GM23248 (cell line): ENCODE data around the gene OSBP2.

Source experiments
- EZH2 ChIP-seq: fragments of 200-600 bp; sonication (generic); IDR thresholded peaks from 2 replicates; pipeline ENCODE4 v1.6.1; 2018; ENCODE audit warnings: antibody characterized with exemption, mild to moderate bottlenecking; ENCODE audit not compliant: insufficient read depth, poor library complexity, severe bottlenecking
- EZH2phosphoT487 ChIP-seq: fragments of 200-600 bp; sonication (generic); IDR thresholded peaks from 2 replicates; pipeline ENCODE4 v1.6.1; 2018; ENCODE audit warnings: antibody characterized with exemption, moderate library complexity, mild to moderate bottlenecking, low read depth; ENCODE audit not compliant: insufficient read depth

- TF ChIP-seq EZH2 (no peak), EZH2phosphoT487 (no peak)
Observed at GRCh38 chr22:30687358-30687757, 7.3 kb upstream of the OSBP2 start.
